Measurements from ENCODE around the gene WDPCP.
"Not testable (repeated sequence)": the region's sequence is repeated elsewhere in the genome, so short reads cannot be mapped to it uniquely, and the experiment has no call there.

The WDPCP gene

GRCh38 chr2:63537306-63537705 lies 51.0 kb downstream of the WDPCP start:
- no peak for DNase-seq

GRCh38 chr2:63530704-63531279 lies 57.5 kb downstream of the WDPCP start:
- DNase-seq, result no peak

GRCh38 chr2:63525905-63526304 lies 62.4 kb downstream of the WDPCP start:
- DNase-seq, result no peak

GRCh38 chr2:63522950-63523349 lies 65.3 kb downstream of the WDPCP start:
- DNase-seq, result no peak

GRCh38 chr2:63520793-63521192 lies 67.5 kb downstream of the WDPCP start:
- no peak for DNase-seq

- no peak for DNase-seq
Measured at GRCh38 chr2:63514781-63515180, 73.5 kb downstream of the WDPCP start.

- DNase-seq, result no peak
Measured at GRCh38 chr2:63514237-63514716, 74.0 kb downstream of the WDPCP start.

- no peak for DNase-seq
Measured at GRCh38 chr2:63506320-63506719, 82.0 kb downstream of the WDPCP start.

GRCh38 chr2:63503818-63504217 lies 84.5 kb downstream of the WDPCP start:
- no peak for DNase-seq

- no peak for DNase-seq
Measured at GRCh38 chr2:63500398-63500797, 87.9 kb downstream of the WDPCP start.

GRCh38 chr2:63497576-63497975 lies 90.7 kb downstream of the WDPCP start:
- no peak for DNase-seq

- no peak for DNase-seq
Measured at GRCh38 chr2:63494968-63495367, 93.3 kb downstream of the WDPCP start.

- DNase-seq, result no peak
Measured at GRCh38 chr2:63494100-63494499, 94.2 kb downstream of the WDPCP start.

- DNase-seq, result peak; percentile 11
Measured at GRCh38 chr2:63488118-63488713, 100.1 kb downstream of the WDPCP start.

GRCh38 chr2:63486861-63487290 lies 101.4 kb downstream of the WDPCP start:
- DNase-seq, result no peak

- DNase-seq, result no peak
Measured at GRCh38 chr2:63484901-63485300, 103.4 kb downstream of the WDPCP start.

GRCh38 chr2:63484481-63484880 lies 103.8 kb downstream of the WDPCP start:
- DNase-seq, result no peak

- no peak for DNase-seq
Measured at GRCh38 chr2:63477686-63478085, 110.6 kb downstream of the WDPCP start.

- DNase-seq, result not testable (repeated sequence)
Measured at GRCh38 chr2:63469313-63469712, 119.0 kb downstream of the WDPCP start.

- DNase-seq, result no peak
Measured at GRCh38 chr2:63465633-63466032, 122.6 kb downstream of the WDPCP start.

- DNase-seq, result no peak
Measured at GRCh38 chr2:63463142-63463541, 125.1 kb downstream of the WDPCP start.

- no peak for DNase-seq
Measured at GRCh38 chr2:63446658-63447057, 141.6 kb downstream of the WDPCP start.

- peak; percentile 24 for DNase-seq
Measured at GRCh38 chr2:63444565-63445288, 143.6 kb downstream of the WDPCP start.

- no peak for DNase-seq
Measured at GRCh38 chr2:63440612-63441011, 147.7 kb downstream of the WDPCP start.
